Posterior vena cava (tissue), 2 donors: ENCODE measurements around the gene FGFRL1. TPM values are rescaled to one million over a fixed set of nuclear protein-coding genes. Genes with fewer than 3 reads are reported as not detected.
A peak's percentile ranks its signal among the peaks of the same experiment; 100 is the strongest.

ENCODE experiments used
- DNase-seq: peaks from one replicate; pipeline ENCODE4 v3.0.0-alpha.2; 2020; ENCODE audit warnings: low spot score
- intact Hi-C, 2 donors: fragments of 100-400 bp; cut with DNase I; formaldehyde crosslinking; loops; one replicate each; pipeline versions ENCODE4 v1.14.1 to v1.14.2; 2022 to 2023
- total RNA-seq, 2 donors: library from RNA; stranded (reverse); fragmentation: NEBNext Ultra II Directional; extraction: Animal tissue kit (Norgen Biotek cat#: 25700); gene quantifications; one replicate each; pipeline ENCODE4 v1.2.1, GENCODE V29; 2021
- donor health status: DM: yes; HTN: yes; CAD: no.
- donor health status: DM: yes; HTN: yes; CAD: no.

Gene FGFRL1
- total RNA-seq, 2 donors from 2014 or later, result 16.2 to 20.7 TPM

DNA sequence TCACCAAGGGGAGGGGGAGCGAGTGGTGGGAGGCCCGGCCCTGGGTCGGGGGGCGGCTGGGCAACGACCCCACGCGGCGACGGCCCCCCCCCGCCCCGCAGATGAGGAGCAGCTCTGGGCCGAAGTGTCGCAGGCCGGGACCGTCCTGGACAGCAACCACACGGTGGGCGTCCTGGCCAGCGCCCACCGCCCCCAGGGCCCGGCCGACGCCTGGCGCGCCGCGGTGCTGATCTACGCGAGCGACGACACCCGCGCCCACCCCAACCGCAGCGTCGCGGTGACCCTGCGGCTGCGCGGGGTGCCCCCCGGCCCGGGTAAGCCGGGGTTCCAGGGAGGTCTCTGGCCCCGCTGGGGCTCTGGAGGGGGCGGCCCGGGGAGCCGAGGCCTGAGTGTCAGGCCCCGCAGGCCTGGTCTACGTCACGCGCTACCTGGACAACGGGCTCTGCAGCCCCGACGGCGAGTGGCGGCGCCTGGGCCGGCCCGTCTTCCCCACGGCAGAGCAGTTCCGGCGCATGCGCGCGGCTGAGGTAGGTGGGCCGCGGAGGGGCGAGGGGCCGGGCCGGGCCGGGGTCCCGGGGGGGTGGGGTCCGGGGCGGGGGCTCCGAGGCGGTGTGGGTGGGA lies 8.7 kb upstream of the FGFRL1 start:
- no peak for DNase-seq
- intact Hi-C loops, result no loop called here

GRCh38 chr4:1003271-1004070 lies 8.0 kb upstream of the FGFRL1 start:
- DNase-seq, result no peak
- intact Hi-C loops, result no loop called here

GRCh38 chr4:1004071-1004418 lies 7.4 kb upstream of the FGFRL1 start:
- intact Hi-C loops, result no loop called here
- no peak for DNase-seq

DNA sequence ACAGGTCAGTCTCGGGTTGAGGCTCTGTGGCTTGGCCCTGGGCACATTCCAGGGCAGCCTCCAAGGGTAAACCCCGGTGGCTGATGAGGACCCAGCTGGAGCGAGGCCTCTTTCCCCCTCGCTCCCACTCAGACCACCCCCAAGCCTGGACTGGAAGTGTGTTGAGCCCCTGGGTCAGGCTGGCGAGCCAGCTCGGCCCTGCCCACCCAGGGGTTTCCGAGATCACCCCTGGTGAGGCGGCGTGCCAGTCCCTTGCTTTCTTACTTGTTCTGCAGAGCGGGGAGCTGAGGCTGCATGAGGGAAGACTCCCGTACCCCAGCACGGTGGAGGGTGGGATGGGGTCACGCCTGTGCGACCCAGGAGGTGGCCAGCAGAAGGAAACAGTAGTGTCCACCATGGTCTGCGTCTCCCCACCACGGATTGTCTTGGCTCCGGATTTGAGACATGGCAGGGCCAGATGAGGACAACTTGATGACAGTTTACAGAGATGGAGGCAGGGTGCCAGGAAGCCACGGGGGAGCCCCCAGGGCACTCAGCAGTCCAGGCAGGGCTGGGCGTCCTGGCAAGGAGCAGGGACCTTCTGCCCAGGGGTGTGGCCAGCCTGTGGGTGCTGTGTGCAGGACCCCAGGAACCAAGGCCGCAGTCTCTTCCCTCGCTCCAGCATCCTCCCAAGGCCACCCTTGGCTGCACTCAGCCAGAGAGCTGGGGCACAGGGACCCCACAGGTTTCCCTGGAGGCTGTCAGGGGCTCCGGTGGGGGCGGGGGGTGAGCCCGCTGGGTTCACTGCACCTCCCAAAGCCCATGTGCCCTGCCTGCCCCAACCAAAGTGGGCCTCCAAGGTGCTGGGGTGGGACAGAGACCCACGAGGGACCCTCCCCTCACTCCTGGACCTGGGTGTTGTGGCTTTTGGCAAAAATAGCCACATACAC lies 6.6 kb upstream of the FGFRL1 start:
- intact Hi-C loops, result no loop called here
- DNase-seq, result no peak

GRCh38 chr4:1006856-1007255 lies 4.6 kb upstream of the FGFRL1 start:
- intact Hi-C loops, result no loop called here
- DNase-seq, result no peak

DNA sequence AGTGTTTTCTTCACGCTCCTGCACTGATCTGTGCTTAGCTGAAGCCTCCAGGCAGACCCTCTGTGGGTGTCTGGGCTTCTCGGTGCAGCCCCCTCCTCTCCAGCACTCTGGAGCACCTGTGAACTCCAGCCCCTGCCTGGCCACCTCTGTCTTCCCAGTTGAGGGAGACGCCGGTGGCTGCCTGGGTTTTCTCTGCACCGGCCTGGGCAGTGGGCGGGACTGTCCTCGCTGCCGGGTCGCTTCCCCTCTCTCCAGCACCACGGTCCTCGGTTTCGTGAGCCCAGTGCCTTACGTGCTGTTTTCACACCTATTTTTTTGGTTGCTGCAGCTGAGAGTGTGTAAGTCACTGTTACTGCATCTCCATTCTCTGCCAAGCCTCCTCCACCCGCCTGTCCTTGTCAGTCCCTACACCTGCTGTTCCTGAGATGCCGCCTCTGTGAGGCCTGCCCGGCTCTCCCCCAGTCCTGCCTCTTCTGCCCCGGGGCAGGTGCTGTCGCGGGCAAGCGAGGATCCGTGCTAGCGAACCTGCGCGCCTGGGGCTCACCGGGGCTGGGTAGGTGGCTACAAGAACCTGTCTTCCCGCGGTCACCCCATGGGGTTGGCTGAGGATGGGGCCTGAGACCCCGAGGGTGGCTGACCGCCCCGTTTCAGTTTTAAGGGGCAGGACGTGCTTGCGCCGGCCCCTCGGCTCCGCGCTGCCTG lies 2.4 kb upstream of the FGFRL1 start:
- DNase-seq, result no peak
- intact Hi-C loops, result loop anchor here in 1 of 2 donors (2.0 kb wide), 1 partner anchor 72 kb away; no protein-coding TSS in a partner anchor

DNA sequence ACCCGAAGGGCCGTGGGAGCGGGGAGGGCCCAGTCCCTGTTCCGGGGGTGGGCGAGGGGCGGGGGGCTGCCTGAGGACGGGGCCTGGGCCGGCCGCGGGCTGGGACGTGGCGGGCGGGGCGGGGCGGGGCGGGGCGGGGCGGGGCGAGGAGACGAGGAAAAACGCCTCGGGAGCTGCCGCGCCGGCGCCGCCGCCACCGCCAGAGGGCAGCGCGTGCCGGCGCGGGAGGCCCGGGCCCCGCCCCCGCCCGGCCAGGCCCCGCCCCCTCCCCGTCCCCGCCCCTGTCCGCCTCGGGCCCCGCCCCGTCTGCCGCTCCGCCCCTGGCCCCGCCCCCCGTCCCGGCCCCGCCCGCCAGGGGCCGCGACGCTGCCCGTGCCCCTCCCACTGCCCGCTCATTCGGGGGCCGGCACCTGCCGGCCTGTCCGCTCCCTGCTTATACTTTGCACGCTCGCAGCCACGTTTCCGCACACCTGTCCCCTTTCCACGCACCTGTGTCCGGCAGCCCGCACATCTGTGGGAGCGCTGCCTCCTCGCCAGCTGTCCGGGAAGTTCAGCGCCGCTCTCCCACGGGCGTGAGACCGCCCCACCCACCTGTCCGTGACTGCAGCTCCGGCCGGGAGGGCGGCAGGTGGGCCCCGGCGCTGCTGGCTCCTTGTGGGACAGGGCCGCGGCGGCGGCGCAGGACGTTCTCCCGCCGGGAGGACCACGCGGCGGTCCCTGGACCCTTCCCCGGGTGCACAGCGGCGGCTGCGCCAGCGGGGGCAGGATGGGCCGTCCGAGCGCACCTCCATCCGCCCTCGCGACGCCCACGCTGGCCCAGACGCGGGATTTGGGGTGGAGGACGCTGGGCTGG lies 1.7 kb upstream of the FGFRL1 start:
- peak; percentile 90 for DNase-seq
- intact Hi-C loops, result loop anchor here in 1 of 2 donors (2.0 kb wide), 1 partner anchor 73 kb away; no protein-coding TSS in a partner anchor

- intact Hi-C loops, result no loop called here
Observed at GRCh38 chr4:1010395-1011021, 918 bp upstream of the FGFRL1 start.

DNA sequence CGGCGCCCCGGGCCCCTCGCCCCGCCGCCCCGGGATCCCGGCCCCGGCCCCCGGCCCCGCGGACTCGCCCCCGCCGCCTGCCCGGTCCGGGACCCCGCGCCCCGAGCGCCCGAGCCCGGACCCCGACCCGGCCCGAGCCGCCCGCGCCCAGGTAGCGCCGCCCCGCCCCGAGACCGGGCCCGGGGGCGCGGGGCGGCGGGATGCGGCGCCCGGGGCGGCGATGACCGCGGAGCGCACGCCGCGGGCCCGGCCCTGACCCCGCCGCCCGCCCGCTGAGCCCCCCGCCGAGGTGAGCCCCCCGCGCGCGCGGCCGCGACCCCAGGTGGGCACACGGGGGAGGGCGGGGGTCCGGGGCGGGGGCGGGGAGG lies 224 bp downstream of the FGFRL1 start:
- intact Hi-C loops, result no loop called here
- no peak for DNase-seq

More at GRCh38 chr4:1010395-1011021, 918 bp upstream of the FGFRL1 start:
- peak; percentile 95 for DNase-seq

GRCh38 chr4:1012034-1012739 lies 761 bp downstream of the FGFRL1 start:
- no peak for DNase-seq
- intact Hi-C loops, result no loop called here

DNA sequence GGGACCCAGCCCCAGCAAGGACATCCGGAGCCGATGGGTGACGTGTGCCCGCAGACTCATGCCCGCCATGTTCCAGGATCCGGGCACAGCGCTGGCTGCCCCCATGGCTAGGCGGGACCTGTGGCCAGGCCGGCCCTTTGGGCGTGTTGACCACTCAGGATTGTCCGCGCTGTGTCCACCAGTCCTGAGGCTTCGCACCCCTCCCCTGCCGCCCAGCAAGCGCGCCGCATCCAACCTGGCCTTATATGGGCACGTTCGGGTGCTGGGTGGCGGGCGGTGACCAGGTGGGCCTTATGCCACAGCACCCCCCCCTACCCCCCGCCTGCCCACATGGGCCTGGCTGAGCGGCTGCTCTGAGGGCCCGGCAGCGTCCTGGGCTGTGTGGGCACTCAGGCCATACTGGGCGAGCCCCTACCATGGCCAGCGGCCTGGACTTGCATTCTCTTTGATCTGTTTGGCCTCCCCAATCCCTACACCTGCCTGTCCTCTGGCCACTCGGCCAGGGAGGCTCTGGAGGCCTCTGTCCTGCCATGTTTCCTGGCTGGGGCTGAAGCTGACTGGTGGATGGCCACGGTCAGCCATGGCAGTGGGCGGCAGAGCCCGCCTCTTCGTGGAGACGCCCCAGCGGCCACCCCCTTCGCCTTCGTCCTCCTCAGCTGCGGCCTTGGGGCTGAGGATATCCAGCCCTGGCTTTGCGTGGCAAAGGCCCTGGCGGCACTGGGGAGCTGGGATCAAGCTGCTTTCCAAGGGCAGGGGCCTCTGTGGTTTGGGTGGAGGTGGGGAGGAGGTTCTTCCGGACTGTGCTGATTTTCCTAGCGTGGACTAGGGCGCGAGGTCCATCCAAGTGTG lies 2.0 kb downstream of the FGFRL1 start:
- intact Hi-C loops, result no loop called here
- DNase-seq, result no peak

GRCh38 chr4:1014291-1015167 lies 3.1 kb downstream of the FGFRL1 start:
- DNase-seq, result no peak
- intact Hi-C loops, result no loop called here

DNA sequence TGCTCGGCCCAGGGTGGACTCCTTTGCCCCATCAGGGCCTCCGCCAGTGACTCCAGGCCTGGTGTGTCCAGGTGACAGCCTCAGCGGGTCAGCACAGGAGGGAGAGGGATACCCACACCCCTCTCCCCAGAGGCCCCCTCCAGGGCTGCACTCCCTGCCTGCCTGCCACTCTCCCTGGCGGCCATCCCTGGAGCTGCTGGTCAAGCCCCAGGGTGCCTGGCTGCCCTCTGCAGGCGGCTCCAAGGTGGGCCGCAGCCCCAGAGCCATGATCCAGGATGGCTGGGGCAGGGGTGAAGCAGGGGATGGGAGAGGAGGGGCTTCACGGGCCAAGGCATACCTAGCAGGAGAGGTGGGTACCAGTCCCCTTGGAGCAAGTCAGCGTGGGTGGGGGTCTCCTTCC lies 3.8 kb downstream of the FGFRL1 start:
- intact Hi-C loops, result no loop called here
- no peak for DNase-seq

DNA sequence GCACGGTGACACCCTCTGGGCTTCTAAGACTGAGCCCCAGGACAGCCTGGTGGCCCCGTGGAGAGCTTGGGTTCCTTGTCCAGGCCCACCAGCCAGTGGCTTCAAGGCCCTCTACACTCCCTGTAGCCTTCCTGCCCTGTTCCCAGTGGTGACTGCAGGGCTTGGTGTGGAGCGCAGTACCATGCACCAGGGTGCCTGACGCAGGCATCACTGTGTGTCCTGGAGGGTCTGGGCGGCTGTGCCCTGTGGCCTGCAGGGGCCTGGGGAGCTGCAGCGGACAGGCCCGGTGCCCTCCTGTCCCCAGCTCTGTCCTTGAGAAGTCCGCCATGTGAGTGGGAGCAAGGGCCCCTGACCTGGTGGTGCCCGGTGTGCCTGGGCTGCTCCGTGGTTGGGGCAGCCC lies 4.3 kb downstream of the FGFRL1 start:
- no peak for DNase-seq
- intact Hi-C loops, result no loop called here

DNA sequence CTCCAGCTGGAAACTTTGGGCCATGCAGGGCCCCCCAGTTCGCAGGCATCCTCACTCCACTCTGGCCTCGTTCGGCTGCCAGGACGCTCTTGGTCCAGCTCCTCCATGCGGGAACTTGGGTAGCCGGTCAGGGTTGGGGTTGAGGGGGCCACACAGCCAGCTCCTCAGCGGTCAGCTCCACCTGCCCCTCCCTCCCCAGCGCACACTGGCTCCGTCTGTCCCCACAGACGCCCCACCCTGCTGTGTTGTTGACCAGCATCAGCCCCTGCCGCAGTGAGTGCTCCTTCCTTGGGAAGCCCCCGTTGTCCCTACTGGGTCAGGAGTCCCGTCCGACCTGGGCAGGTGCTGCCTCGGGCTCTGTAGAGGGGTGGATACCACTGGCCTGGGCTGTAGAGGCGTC lies 5.8 kb downstream of the FGFRL1 start:
- DNase-seq, result no peak
- intact Hi-C loops, result no loop called here

DNA sequence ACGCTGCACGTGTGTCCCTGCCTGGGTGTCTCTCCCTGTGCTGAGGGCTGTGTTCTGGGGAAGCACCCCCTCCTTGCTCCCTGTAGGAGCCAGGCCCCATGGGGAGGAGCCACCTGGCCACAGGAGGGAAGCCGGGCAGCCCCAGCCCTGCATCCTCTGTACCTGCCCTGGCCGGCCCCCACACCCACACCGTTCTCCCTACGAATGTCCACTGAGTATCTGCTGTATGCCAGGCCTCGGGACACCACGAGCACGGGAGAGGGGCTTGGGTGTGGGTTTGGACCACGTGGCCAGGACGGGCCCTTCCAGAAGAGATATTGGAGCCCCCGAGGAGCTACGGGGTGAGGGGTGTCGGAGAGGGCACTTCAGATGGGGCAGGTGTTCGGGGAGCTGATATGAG lies 6.3 kb downstream of the FGFRL1 start:
- DNase-seq, result no peak
- intact Hi-C loops, result no loop called here
